ENCODE results near the gene RNF39.

Gene RNF39

GRCh38 chr6:30053682-30054081 is 21.9 kb downstream of the RNF39 start:
- TF ChIP-seq EZH2 (IDR thresholded peaks at IDR 0.05; ENCODE audit: borderline replicate concordance, low read length) (no peak), CTCF (IDR thresholded peaks at IDR 0.05; ENCODE audit: low read length) (no peak)
- Histone ChIP-seq H3K4me1 (ENCODE audit: insufficient read depth, low read length, severe bottlenecking) (no peaks in the 10 kb centered on the region), H3K4me3 (ENCODE audit: low read depth, low read length, poor library complexity, severe bottlenecking) (no peak overlapping the region), H3K9ac (ENCODE audit: low read length) (no peak overlapping the region), H3K36me3 (ENCODE audit: insufficient read depth, low read length) (peaks cover 18% of the 10 kb centered on the region; the same call in 1 of the 2 replicates), H3K9me3 (ENCODE audit: low read length) (no peaks in the 10 kb centered on the region), H3K27me3 (ENCODE audit: insufficient read depth, low read length) (no peaks in the 10 kb centered on the region), H3K27ac (ENCODE audit: low read depth, low read length, poor library complexity, severe bottlenecking) (no peak overlapping the region), H3K79me2 (ENCODE audit: insufficient read depth, low read length) (no peaks in the 10 kb centered on the region), H3K4me2 (ENCODE audit: low read length) (no peak overlapping the region), H3K9me2 (ENCODE audit: low read depth, low read length) (no peaks in the 10 kb centered on the region), H3F3A (ENCODE audit: insufficient read depth, low read length) (no peaks in the 10 kb centered on the region), H2AFZ (ENCODE audit: low read length) (no peak overlapping the region), H4K20me1 (ENCODE audit: insufficient read depth, low read length) (no peaks in the 10 kb centered on the region)

GRCh38 chr6:30047220-30047619 is 28.3 kb downstream of the RNF39 start:
- no peaks in the 10 kb centered on the region for H3K9me3 ChIP-seq (ENCODE audit: low read length)
- H3K27ac ChIP-seq (ENCODE audit: low read depth, low read length, poor library complexity, severe bottlenecking) = no peak overlapping the region
- H4K20me1 ChIP-seq (ENCODE audit: insufficient read depth, low read length) = no peaks in the 10 kb centered on the region
- H3K27me3 ChIP-seq (ENCODE audit: insufficient read depth, low read length) = no peaks in the 10 kb centered on the region
- no peak overlapping the region for H3K4me3 ChIP-seq (ENCODE audit: low read depth, low read length, poor library complexity, severe bottlenecking)
- no peaks in the 10 kb centered on the region for H3K79me2 ChIP-seq (ENCODE audit: insufficient read depth, low read length)
- no peaks in the 10 kb centered on the region for H3K9me2 ChIP-seq (ENCODE audit: low read depth, low read length)
- no peak overlapping the region for H2AFZ ChIP-seq (ENCODE audit: low read length)
- no peak overlapping the region for H3K9ac ChIP-seq (ENCODE audit: low read length)
- H3F3A ChIP-seq (ENCODE audit: insufficient read depth, low read length) = no peaks in the 10 kb centered on the region
- no peaks in the 10 kb centered on the region for H3K4me1 ChIP-seq (ENCODE audit: insufficient read depth, low read length, severe bottlenecking)
- no peaks in the 10 kb centered on the region for H3K36me3 ChIP-seq (ENCODE audit: insufficient read depth, low read length)
- TF ChIP-seq EZH2 (IDR thresholded peaks at IDR 0.05; ENCODE audit: borderline replicate concordance, low read length) = no peak
- no peak overlapping the region for H3K4me2 ChIP-seq (ENCODE audit: low read length)

- TF ChIP-seq EZH2 (IDR thresholded peaks at IDR 0.05; ENCODE audit: borderline replicate concordance, low read length) (no peak), CTCF (IDR thresholded peaks at IDR 0.05; ENCODE audit: low read length) (no peak)
- Histone ChIP-seq H3K9me2 (ENCODE audit: low read depth, low read length) (no peaks in the 10 kb centered on the region), H3K4me2 (ENCODE audit: low read length) (no peak overlapping the region), H3F3A (ENCODE audit: insufficient read depth, low read length) (no peaks in the 10 kb centered on the region), H3K36me3 (ENCODE audit: insufficient read depth, low read length) (no peaks in the 10 kb centered on the region), H3K27ac (ENCODE audit: low read depth, low read length, poor library complexity, severe bottlenecking) (no peak overlapping the region), H3K4me3 (ENCODE audit: low read depth, low read length, poor library complexity, severe bottlenecking) (no peak overlapping the region), H3K9me3 (ENCODE audit: low read length) (no peaks in the 10 kb centered on the region), H3K27me3 (ENCODE audit: insufficient read depth, low read length) (no peaks in the 10 kb centered on the region), H4K20me1 (ENCODE audit: insufficient read depth, low read length) (no peaks in the 10 kb centered on the region), H3K4me1 (ENCODE audit: insufficient read depth, low read length, severe bottlenecking) (no peaks in the 10 kb centered on the region), H3K9ac (ENCODE audit: low read length) (no peak overlapping the region), H2AFZ (ENCODE audit: low read length) (no peak overlapping the region), H3K79me2 (ENCODE audit: insufficient read depth, low read length) (no peaks in the 10 kb centered on the region)
These were observed 30.9 kb downstream of the RNF39 start for GRCh38 chr6:30044630-30045029.

- TF ChIP-seq EZH2 (IDR thresholded peaks at IDR 0.05; ENCODE audit: borderline replicate concordance, low read length) = no peak
- no peak for TF ChIP-seq CTCF (IDR thresholded peaks at IDR 0.05; ENCODE audit: low read length)
- no peak overlapping the region for H3K4me2 ChIP-seq (ENCODE audit: low read length)
- no peaks in the 10 kb centered on the region for H3K79me2 ChIP-seq (ENCODE audit: insufficient read depth, low read length)
- no peaks in the 10 kb centered on the region for H3K9me3 ChIP-seq (ENCODE audit: low read length)
- H3K27ac ChIP-seq (ENCODE audit: low read depth, low read length, poor library complexity, severe bottlenecking) = no peak overlapping the region
- H4K20me1 ChIP-seq (ENCODE audit: insufficient read depth, low read length) = no peaks in the 10 kb centered on the region
- no peak overlapping the region for H3K9ac ChIP-seq (ENCODE audit: low read length)
- no peaks in the 10 kb centered on the region for H3K27me3 ChIP-seq (ENCODE audit: insufficient read depth, low read length)
- no peak overlapping the region for H3K4me3 ChIP-seq (ENCODE audit: low read depth, low read length, poor library complexity, severe bottlenecking)
- H3K9me2 ChIP-seq (ENCODE audit: low read depth, low read length) = no peaks in the 10 kb centered on the region
- no peak overlapping the region for H2AFZ ChIP-seq (ENCODE audit: low read length)
- no peaks in the 10 kb centered on the region for H3K4me1 ChIP-seq (ENCODE audit: insufficient read depth, low read length, severe bottlenecking)
- H3K36me3 ChIP-seq (ENCODE audit: insufficient read depth, low read length) = no peaks in the 10 kb centered on the region
- H3F3A ChIP-seq (ENCODE audit: insufficient read depth, low read length) = no peaks in the 10 kb centered on the region
These were observed 31.8 kb downstream of the RNF39 start for GRCh38 chr6:30043744-30044143.

All from OCI-LY1 (cell line).